Measurements from ENCODE around the gene GPS1. TPM values are rescaled to one million over a fixed set of nuclear protein-coding genes. Genes with fewer than 3 reads are reported as not detected.

The GPS1 gene
- total RNA-seq, 2 experiments from 2014 or later, result 82.7 to 88.6 TPM

GRCh38 chr17:82011617-82012187 lies 40.0 kb upstream of the GPS1 start:
- intact Hi-C loops (cut with micrococcal nuclease), result no loop called here
- Mint-ChIP-seq H3K27me3 (no peaks in the 10 kb centered on the region), H3K36me3 (ENCODE audit: low read depth) (no peaks in the 10 kb centered on the region), H3K4me1 (ENCODE audit: low read depth) (peaks cover 6% of the 10 kb centered on the region), H3K9me3 (no peaks in the 10 kb centered on the region), H3K4me3 (no peak overlapping the region), H3K27ac (no peak overlapping the region)
- POLR2A ChIA-PET, result interaction anchor here (0.9 kb wide), 1 partner anchor 15 kb away, joined by 3 read pairs; no protein-coding TSS in a partner anchor
- DNase-seq, result no peak
- ATAC-seq, result no peak
- CTCF ChIA-PET, result interaction anchor here (0.7 to 2.1 kb wide), 2 partner anchors 44 to 52 kb away, joined by 3 to 5 read pairs; no protein-coding TSS in a partner anchor
- TF ChIP-seq, protein P1, sequence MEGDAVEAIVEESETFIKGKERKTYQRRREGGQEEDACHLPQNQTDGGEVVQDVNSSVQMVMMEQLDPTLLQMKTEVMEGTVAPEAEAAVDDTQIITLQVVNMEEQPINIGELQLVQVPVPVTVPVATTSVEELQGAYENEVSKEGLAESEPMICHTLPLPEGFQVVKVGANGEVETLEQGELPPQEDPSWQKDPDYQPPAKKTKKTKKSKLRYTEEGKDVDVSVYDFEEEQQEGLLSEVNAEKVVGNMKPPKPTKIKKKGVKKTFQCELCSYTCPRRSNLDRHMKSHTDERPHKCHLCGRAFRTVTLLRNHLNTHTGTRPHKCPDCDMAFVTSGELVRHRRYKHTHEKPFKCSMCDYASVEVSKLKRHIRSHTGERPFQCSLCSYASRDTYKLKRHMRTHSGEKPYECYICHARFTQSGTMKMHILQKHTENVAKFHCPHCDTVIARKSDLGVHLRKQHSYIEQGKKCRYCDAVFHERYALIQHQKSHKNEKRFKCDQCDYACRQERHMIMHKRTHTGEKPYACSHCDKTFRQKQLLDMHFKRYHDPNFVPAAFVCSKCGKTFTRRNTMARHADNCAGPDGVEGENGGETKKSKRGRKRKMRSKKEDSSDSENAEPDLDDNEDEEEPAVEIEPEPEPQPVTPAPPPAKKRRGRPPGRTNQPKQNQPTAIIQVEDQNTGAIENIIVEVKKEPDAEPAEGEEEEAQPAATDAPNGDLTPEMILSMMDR (IDR thresholded peaks at IDR 0.05), result no peak

GRCh38 chr17:82012261-82012639 lies 39.4 kb upstream of the GPS1 start:
- Mint-ChIP-seq H3K4me3 (no peak overlapping the region), H3K27ac (no peak overlapping the region), H3K27me3 (no peaks in the 10 kb centered on the region), H3K36me3 (ENCODE audit: low read depth) (no peaks in the 10 kb centered on the region), H3K4me1 (ENCODE audit: low read depth) (peaks cover 6% of the 10 kb centered on the region), H3K9me3 (no peaks in the 10 kb centered on the region)
- TF ChIP-seq, protein P1 (IDR thresholded peaks at IDR 0.05), result no peak
- no peak for DNase-seq
- intact Hi-C loops (cut with micrococcal nuclease), result no loop called here
- CTCF ChIA-PET, result interaction anchor here (2.1 kb wide), 1 partner anchor 53 kb away, joined by 5 read pairs; no protein-coding TSS in a partner anchor
- POLR2A ChIA-PET, result no interaction called here
- no peak for ATAC-seq

- TF ChIP-seq, protein P1 (IDR thresholded peaks at IDR 0.05), result no peak
- intact Hi-C loops (cut with micrococcal nuclease), result no loop called here
- no peaks in the 10 kb centered on the region for H3K36me3 Mint-ChIP-seq (ENCODE audit: low read depth)
- H3K27ac Mint-ChIP-seq, result no peak overlapping the region
- no peaks in the 10 kb centered on the region for H3K9me3 Mint-ChIP-seq
- H3K27me3 Mint-ChIP-seq, result no peaks in the 10 kb centered on the region
- H3K4me1 Mint-ChIP-seq (ENCODE audit: low read depth), result peaks cover 6% of the 10 kb centered on the region
- ChIA-PET CTCF (interaction anchor here (0.9 to 2.1 kb wide), 2 partner anchors 17 to 53 kb away, joined by 3 to 5 read pairs; no protein-coding TSS in a partner anchor), POLR2A (interaction anchor here (1.0 to 1.1 kb wide), 2 partner anchors 16 to 84 kb away, joined by 3 read pairs; no protein-coding TSS in a partner anchor)
- H3K4me3 Mint-ChIP-seq, result no peak overlapping the region
- ATAC-seq, result no peak
- DNase-seq, result no peak
These were observed 38.9 kb upstream of the GPS1 start for GRCh38 chr17:82012640-82013295.

DNA sequence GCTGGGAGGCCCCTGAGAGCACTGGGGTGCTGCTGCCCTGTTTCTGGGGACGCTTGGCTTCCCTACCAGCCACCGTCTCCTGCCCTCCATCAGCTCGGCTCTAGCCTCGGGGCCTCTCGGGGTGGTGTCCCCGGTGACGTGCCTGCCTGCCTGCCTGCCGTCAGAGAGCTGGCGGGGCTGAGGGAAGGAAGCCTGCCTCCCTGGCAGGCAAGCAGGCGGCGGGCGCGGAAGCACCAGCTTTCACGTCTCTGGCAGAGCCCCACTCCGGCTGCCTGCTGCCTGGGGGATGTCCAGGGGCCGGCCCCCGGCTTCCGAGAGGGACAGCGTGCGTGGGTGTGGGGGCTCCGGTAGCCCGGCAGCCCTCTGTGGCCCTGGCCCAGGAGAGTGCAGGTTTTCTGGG lies 38.4 kb upstream of the GPS1 start:
- TF ChIP-seq, protein P1 (IDR thresholded peaks at IDR 0.05), result no peak
- Mint-ChIP-seq H3K9me3 (no peaks in the 10 kb centered on the region), H3K4me1 (ENCODE audit: low read depth) (peaks cover 6% of the 10 kb centered on the region), H3K27me3 (no peaks in the 10 kb centered on the region), H3K4me3 (no peak overlapping the region), H3K36me3 (ENCODE audit: low read depth) (no peaks in the 10 kb centered on the region), H3K27ac (no peak overlapping the region)
- ATAC-seq, result no peak
- POLR2A ChIA-PET, result interaction anchor here (0.7 to 1.1 kb wide), 3 partner anchors 16 to 183 kb away, joined by 3 read pairs; no protein-coding TSS in a partner anchor
- no peak for DNase-seq
- CTCF ChIA-PET, result interaction anchor here (0.9 to 2.1 kb wide), 2 partner anchors 17 to 54 kb away, joined by 3 to 5 read pairs; no protein-coding TSS in a partner anchor
- intact Hi-C loops (cut with micrococcal nuclease), result no loop called here
